ENCODE measurements around the gene HERC3.

HERC3 gene

DNA sequence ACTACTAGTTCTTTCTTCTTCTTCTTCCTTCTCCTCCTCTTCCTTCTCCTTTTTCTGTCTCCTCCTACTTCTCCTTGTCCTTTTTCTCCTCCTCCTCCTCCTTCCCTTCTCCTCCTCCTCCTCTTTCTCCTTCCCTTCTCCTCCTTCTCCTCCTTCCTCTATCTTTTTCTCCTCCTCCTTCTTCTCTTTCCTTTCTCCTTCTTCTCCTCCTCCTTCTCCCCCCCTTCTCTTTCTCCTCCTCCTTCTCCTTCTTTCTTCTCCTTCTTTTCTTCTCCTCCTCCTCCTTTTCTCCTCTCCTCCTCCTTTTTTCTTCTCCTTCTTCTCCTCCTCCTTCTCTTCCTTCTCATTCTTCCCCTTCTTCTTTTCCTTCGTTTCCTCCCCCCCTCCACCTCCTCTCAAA is 127.1 kb downstream of the HERC3 start:
- no peak overlapping the region for H3K4me3 ChIP-seq (ENCODE audit: control insufficient read depth, low read depth, low read length)
- no peak for DNase-seq (ENCODE audit: low read depth)
- TF ChIP-seq, protein P1, sequence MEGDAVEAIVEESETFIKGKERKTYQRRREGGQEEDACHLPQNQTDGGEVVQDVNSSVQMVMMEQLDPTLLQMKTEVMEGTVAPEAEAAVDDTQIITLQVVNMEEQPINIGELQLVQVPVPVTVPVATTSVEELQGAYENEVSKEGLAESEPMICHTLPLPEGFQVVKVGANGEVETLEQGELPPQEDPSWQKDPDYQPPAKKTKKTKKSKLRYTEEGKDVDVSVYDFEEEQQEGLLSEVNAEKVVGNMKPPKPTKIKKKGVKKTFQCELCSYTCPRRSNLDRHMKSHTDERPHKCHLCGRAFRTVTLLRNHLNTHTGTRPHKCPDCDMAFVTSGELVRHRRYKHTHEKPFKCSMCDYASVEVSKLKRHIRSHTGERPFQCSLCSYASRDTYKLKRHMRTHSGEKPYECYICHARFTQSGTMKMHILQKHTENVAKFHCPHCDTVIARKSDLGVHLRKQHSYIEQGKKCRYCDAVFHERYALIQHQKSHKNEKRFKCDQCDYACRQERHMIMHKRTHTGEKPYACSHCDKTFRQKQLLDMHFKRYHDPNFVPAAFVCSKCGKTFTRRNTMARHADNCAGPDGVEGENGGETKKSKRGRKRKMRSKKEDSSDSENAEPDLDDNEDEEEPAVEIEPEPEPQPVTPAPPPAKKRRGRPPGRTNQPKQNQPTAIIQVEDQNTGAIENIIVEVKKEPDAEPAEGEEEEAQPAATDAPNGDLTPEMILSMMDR (IDR thresholded peaks at IDR 0.05; ENCODE audit: control insufficient read depth, insufficient read depth, low read depth, low read length, missing control alignments): no peak

DNA sequence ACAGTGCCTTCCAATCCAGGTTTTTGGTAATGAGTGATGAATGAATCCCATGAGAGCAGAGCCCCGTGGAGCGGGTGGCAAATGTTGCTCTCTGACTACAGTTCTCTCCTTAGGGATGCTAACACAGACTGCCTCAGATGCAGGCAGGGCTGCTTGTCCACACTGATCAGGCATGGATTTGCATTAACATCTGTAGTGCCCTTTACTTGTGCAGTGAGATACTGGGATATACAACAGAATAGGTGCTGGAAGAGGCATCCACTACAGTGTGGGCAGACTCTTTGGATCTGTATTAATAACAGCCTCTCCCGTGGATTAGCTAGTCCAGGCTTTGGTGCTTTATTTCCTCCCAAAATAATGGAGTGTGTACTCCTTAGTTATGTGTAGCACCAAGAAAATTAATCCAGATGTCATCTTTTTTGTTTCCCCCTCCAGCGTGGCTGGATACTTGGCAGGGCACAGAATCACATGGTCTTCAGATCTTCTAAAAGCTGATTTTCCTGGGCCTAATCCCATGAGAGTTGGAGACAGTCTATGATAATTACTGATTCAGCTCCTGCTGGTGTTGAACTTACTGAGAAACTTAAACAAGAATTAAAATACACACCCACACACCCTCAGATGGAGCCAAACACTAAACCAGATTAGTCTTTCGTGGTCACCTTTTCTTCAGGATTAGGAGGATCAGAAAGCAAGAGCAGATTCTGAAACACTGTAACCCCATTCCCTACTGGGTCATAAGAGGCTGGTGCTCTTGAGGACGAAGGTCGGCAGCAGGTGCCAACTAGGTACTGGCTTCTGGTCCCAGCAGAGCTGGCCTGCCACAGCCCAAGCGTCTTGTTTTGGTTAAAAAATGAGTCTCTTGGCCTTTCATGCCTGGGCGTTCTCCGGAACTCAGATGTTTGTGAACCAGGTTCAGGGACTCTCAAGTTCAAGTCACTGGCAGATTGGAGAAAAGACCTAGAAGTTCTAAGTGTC is 128.5 kb downstream of the HERC3 start:
- TF ChIP-seq, protein P1 (IDR thresholded peaks at IDR 0.05; ENCODE audit: control insufficient read depth, insufficient read depth, low read depth, low read length, missing control alignments): no peak
- no peak overlapping the region for H3K4me3 ChIP-seq (ENCODE audit: control insufficient read depth, low read depth, low read length)
- no peak for DNase-seq (ENCODE audit: low read depth)

DNA sequence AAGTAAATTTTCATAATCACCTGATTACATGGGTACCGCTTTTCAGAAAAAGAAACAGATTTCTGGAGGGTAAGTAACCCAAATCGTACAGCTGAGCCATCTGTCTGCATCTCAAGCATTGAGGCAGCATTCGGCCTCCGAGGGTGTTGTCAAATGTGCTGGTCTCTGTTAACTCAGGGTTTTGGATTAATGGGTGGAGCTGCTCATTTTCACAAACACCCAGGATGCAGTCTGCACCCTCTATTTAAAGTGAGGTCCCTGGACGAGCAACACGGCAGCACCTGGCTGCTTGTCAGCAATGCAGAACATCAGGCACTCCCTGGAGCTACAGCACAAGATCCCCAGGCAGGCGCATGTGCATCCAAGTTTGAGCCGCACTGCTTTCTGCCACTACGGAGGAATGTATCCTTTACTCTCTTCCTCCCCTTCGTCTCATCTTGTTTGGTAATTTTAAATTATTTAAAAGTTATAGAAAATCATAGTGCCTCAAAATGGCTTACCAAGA is 130.0 kb downstream of the HERC3 start:
- TF ChIP-seq, protein P1 (IDR thresholded peaks at IDR 0.05; ENCODE audit: control insufficient read depth, insufficient read depth, low read depth, low read length, missing control alignments): no peak
- no peak for DNase-seq (ENCODE audit: low read depth)
- no peak overlapping the region for H3K4me3 ChIP-seq (ENCODE audit: control insufficient read depth, low read depth, low read length)

DNA sequence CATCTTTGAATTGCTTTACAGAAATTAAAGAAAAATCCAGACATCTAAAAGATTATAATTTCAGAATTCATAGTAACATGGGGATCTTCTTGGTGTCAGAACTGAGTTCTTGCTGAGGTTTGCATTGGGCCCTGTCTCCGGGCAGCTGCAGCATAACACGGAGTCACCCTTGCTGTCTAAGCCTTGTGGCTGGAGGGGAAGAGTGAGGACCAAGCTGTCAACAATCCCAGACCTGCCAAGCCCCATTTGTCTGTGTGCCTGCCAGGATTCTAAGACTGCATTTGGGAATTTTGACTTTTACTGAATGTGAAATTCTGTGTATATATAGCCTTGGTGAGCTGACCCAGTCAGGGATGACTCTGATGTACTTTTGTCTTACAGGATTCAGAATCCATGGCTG is 130.5 kb downstream of the HERC3 start:
- DNase-seq (ENCODE audit: low read depth): no peak
- TF ChIP-seq, protein P1 (IDR thresholded peaks at IDR 0.05; ENCODE audit: control insufficient read depth, insufficient read depth, low read depth, low read length, missing control alignments): no peak
- H3K4me3 ChIP-seq (ENCODE audit: control insufficient read depth, low read depth, low read length): no peak overlapping the region

DNA sequence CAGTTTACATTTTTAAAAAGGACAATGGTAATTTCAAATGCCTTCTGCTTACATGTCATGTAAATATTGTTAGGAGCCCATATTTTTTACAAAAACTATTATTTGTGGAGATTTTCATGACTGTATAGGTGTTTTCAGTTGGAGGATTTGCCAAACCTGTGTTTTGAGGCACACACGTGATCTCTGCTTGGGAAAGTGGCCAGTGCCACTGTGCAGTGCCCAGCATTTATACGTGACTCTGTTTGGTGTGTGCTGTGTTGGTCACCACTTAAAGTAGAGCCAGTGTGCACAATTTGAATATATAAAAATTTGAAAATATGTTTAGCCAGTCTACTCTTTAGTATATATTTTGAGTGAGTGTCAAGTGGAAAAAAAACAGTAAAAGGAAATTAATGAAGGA is 132.1 kb downstream of the HERC3 start:
- TF ChIP-seq, protein P1 (IDR thresholded peaks at IDR 0.05; ENCODE audit: control insufficient read depth, insufficient read depth, low read depth, low read length, missing control alignments): no peak
- no peak overlapping the region for H3K4me3 ChIP-seq (ENCODE audit: control insufficient read depth, low read depth, low read length)
- no peak for DNase-seq (ENCODE audit: low read depth)

DNA sequence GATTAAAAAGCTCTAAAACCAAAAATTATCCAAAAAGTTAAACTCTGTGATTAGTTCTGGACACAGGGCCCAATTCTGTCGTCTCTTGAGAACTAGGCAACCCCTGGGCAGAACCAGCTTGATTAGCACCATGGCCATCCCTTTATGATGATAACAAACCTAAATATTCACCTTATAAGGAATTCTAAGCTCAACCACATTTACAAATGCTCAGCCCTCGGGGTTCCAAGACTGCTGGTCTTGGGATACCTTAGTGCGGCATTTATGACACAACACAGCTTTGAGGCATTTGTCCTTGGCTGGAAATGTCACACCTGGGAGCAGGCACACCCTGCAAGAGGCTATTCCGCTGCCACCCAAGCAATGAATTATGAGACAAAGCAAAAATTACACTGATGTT is 132.9 kb downstream of the HERC3 start:
- H3K4me3 ChIP-seq (ENCODE audit: control insufficient read depth, low read depth, low read length): no peak overlapping the region
- TF ChIP-seq, protein P1 (IDR thresholded peaks at IDR 0.05; ENCODE audit: control insufficient read depth, insufficient read depth, low read depth, low read length, missing control alignments): no peak
- no peak for DNase-seq (ENCODE audit: low read depth)

Data from AG09309 (cell line).